Nephron (organoid): ENCODE results near the gene KLHL1.

Source experiments
- H3K27ac Mint-ChIP-seq, 3 experiments: 2 replicates each; pipeline ENCODE4 v1.8.0; 2020; ENCODE audit warnings: mixed read lengths in 3 of 3, mild to moderate bottlenecking in 2 of 3, moderate library complexity in 1 of 3
- H3K27me3 Mint-ChIP-seq: 2 replicates; pipeline ENCODE4 v1.8.0; 2021; ENCODE audit warnings: low read depth, mild to moderate bottlenecking, moderate library complexity, mixed read lengths
- H3K36me3 Mint-ChIP-seq: 2 replicates; pipeline ENCODE4 v1.8.0; 2020; ENCODE audit warnings: low read depth, mixed read lengths
- H3K4me1 Mint-ChIP-seq: 2 replicates; pipeline ENCODE4 v1.8.0; 2020; ENCODE audit warnings: mixed read lengths
- H3K4me3 Mint-ChIP-seq, 3 experiments: 2 replicates each; pipeline ENCODE4 v1.8.0; 2020; ENCODE audit warnings: mild to moderate bottlenecking in 3 of 3, mixed read lengths in 3 of 3, moderate library complexity in 2 of 3
- H3K9me3 Mint-ChIP-seq: 2 replicates; pipeline ENCODE4 v1.8.0; 2020; ENCODE audit warnings: mixed read lengths
- CTCF ChIP-seq, 3 experiments: fragments of 200-600 bp; sonication (generic); IDR thresholded peaks; one replicate each; pipeline ENCODE4 v1.5.0; 2021; ENCODE audit warnings: antibody characterized with exemption in 3 of 3; ENCODE audit not compliant: unreplicated experiment in 3 of 3

Gene KLHL1

GRCh38 chr13:69704311-69704710 is 403.9 kb downstream of the KLHL1 start:
- peak overlapping the region in 2 of 3 experiments; percentile 29 to 41 for H3K27ac Mint-ChIP-seq
- no peaks in the 10 kb centered on the region for H3K9me3 Mint-ChIP-seq
- H3K36me3 Mint-ChIP-seq: no peaks in the 10 kb centered on the region
- TF ChIP-seq CTCF (IDR thresholded peaks at IDR 0.05; ENCODE audit: unreplicated experiment in 3 of 3): no peak
- no peak overlapping the region for H3K4me3 Mint-ChIP-seq
- no peaks in the 10 kb centered on the region for H3K27me3 Mint-ChIP-seq
- H3K4me1 Mint-ChIP-seq: peaks cover 6% of the 10 kb centered on the region

- no peaks in the 10 kb centered on the region for H3K4me1 Mint-ChIP-seq
- no peak overlapping the region for H3K27ac Mint-ChIP-seq
- no peak for TF ChIP-seq CTCF (IDR thresholded peaks at IDR 0.05; ENCODE audit: unreplicated experiment in 3 of 3)
- H3K36me3 Mint-ChIP-seq: no peaks in the 10 kb centered on the region
- H3K4me3 Mint-ChIP-seq: no peak overlapping the region
- no peaks in the 10 kb centered on the region for H3K27me3 Mint-ChIP-seq
- H3K9me3 Mint-ChIP-seq: no peaks in the 10 kb centered on the region
These were observed 417.3 kb downstream of the KLHL1 start for GRCh38 chr13:69690999-69691398.

- no peak for TF ChIP-seq CTCF (IDR thresholded peaks at IDR 0.05; ENCODE audit: unreplicated experiment in 3 of 3)
- no peaks in the 10 kb centered on the region for H3K27me3 Mint-ChIP-seq
These were observed 424.1 kb downstream of the KLHL1 start for GRCh38 chr13:69683921-69684686.

GRCh38 chr13:69681722-69682121 is 426.5 kb downstream of the KLHL1 start:
- no peaks in the 10 kb centered on the region for H3K4me1 Mint-ChIP-seq
- no peaks in the 10 kb centered on the region for H3K9me3 Mint-ChIP-seq
- no peak for TF ChIP-seq CTCF (IDR thresholded peaks at IDR 0.05; ENCODE audit: unreplicated experiment in 3 of 3)
- H3K27me3 Mint-ChIP-seq: no peaks in the 10 kb centered on the region
- no peaks in the 10 kb centered on the region for H3K36me3 Mint-ChIP-seq
- H3K27ac Mint-ChIP-seq: no peak overlapping the region
- no peak overlapping the region for H3K4me3 Mint-ChIP-seq

More at GRCh38 chr13:69683921-69684686, 424.1 kb downstream of the KLHL1 start:
- H3K36me3 Mint-ChIP-seq: no peaks in the 10 kb centered on the region
- peak overlapping the region; percentile 56 to 89 (median 61) for H3K27ac Mint-ChIP-seq
- no peaks in the 10 kb centered on the region for H3K9me3 Mint-ChIP-seq
- H3K4me3 Mint-ChIP-seq: no peak overlapping the region
- H3K4me1 Mint-ChIP-seq: no peaks in the 10 kb centered on the region

GRCh38 chr13:69677343-69677742 is 430.9 kb downstream of the KLHL1 start:
- H3K4me1 Mint-ChIP-seq: no peaks in the 10 kb centered on the region

More at GRCh38 chr13:69677343-69677742, 430.9 kb downstream of the KLHL1 start:
- no peak overlapping the region for H3K27ac Mint-ChIP-seq
- no peak overlapping the region for H3K4me3 Mint-ChIP-seq
- peaks cover 3% of the 10 kb centered on the region for H3K9me3 Mint-ChIP-seq
- H3K36me3 Mint-ChIP-seq: no peaks in the 10 kb centered on the region
- no peaks in the 10 kb centered on the region for H3K27me3 Mint-ChIP-seq
- TF ChIP-seq CTCF (IDR thresholded peaks at IDR 0.05; ENCODE audit: unreplicated experiment in 3 of 3): no peak
